LNCAP (cell line): ENCODE measurements around the gene MAGI1.

Experiments
- CTCF ChIP-seq: fragments of 450-650 bp; IDR thresholded peaks from 2 replicates; pipeline ENCODE4 v1.5.1; 2017; ENCODE audit warnings: mild to moderate bottlenecking

The MAGI1 gene

GRCh38 chr3:65398953-65399352 is 639.8 kb downstream of the MAGI1 start:
- TF ChIP-seq CTCF = no peak

DNA sequence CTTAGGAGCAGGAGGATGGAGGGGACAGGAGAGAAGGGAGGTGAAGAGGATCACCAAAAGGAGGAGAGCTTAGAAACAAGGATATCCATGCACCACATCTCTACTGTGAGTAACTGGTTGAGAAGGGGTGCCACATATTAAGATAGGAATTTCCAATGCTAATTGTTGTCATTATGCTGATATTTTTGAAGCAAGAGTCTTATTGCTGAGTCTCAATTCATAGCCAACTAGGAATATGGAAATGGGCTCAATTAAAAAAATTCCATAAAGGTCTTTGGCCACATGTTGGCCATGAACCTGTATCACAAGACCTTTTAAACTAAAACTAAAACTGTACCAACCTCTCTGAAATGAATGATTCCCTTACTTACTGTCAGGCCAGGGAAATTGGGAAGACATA is 642.6 kb downstream of the MAGI1 start:
- TF ChIP-seq CTCF = no peak

DNA sequence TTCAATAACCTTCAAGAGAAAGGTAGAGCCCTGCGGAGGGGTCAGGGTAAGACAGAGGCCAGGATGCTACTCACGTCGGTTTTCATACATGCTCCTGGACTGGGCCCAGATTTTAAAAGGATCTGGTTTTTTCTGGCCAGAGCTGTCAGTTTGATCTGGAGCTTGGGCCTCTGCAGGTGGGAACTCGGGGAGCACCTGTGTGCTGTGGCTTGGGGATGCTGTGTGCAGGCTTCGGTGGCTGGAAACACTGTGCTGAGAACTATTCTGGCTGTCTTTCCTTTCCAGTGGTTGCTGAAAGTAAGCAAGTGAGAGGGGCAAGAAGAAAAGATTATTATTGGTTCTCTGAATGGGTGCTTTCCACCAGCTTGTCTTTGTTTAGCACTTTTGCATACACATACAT is 647.6 kb downstream of the MAGI1 start:
- TF ChIP-seq CTCF = no peak

DNA sequence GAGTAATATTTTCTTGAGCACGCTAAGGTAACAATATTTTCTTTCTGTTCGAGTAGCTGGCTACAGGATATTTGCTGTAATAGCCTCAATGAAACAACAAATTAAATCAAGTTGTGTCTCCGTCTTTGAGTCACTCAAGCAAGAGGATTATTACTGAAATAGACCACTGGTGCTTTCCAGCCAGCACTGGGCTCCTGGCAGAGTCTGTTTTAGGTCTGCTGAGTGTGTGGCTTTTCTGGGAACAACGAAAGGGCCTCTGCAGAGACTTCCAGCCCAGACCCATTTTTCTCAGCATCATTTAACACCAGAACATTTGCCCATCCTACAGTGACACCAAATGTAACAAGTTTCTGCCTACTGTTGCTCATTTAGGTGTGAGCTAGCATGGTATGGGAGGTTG is 652.9 kb downstream of the MAGI1 start:
- no peak for TF ChIP-seq CTCF

DNA sequence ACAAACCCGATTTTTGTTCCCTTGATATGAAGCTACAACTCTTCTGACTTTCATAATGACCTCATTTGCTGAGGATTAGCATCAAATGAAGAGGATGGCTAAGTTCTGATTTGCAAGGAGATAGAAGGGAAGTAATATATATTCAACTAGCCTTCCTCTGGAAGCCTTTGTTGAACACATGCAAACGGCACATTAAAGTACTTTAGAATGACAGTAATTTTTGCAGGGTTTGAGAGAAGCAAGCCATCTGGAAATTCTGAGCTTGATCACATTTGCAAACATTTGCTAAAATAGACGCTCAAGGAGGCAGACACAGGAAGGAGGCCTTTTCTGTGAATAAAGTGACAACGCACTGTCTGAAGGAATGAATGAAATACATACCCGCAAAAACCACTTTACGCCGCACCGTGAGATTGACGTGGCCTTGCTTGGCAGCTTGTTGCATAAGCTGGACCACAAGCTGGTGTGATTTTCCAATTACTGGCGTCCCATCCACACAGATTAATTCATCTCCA is 657.2 kb downstream of the MAGI1 start:
- TF ChIP-seq CTCF = no peak

DNA sequence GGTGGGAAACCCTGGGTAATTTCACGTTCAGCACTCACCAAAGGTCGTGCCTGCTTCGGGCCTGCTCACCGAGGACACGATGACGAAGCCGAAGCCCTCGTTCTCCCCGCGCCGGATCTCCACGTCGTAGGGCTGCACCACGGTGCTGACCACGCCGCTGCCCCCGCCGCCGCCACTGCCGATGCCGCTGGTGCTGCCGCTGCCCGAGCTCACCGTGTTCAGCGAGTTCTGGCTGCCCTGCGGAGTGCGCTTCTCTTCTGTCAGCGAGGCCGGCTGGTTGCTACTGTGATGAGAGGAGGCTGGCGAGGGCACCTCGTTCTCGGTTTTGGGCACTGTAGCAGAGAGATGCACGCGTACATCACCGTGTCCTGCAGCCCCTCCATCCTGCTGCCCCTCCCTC is 659.5 kb downstream of the MAGI1 start:
- TF ChIP-seq CTCF = no peak

GRCh38 chr3:65377637-65378036 is 661.1 kb downstream of the MAGI1 start:
- no peak for TF ChIP-seq CTCF

DNA sequence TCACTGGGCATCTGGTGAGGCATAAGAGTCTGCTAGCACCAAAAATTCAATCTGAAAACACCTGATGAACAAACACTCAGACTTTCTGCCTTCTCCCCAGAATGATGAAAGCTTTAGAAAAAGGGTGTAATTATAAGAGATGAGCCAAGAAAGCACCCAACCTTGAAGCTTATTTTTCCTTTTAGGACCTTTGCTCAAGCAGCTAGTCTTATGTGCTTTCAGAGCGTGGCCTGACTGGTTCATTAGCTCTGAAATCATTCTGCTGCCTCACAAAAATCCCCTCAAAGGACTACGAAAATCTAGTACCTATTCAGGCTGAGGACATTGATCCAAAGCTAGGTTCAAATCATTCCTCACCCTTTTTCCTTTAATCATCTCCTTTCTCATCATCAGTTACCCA is 662.3 kb downstream of the MAGI1 start:
- TF ChIP-seq CTCF = no peak
